Upper lobe of left lung (tissue), 6 donors: ENCODE measurements around the gene KMO. TPM values are rescaled to one million over a fixed set of nuclear protein-coding genes. Genes with fewer than 3 reads are reported as not detected.

Source experiments
- ATAC-seq, 2 donors: fragments of 200-7000 bp; cut with Tn5 transposase; one replicate each; pipeline ENCODE4 v1.9.1; 2022; ENCODE audit warnings: mild to moderate bottlenecking in 2 of 2, moderate library complexity in 2 of 2; ENCODE audit not compliant: low FRiP score in 2 of 2
- DNase-seq, 2 donors: peaks; one replicate each; pipeline ENCODE4 v3.0.0-alpha.2; 2019 to 2020
- H3K27ac ChIP-seq, 4 donors: fragments of 200-600 bp; sonication (generic); one replicate each; pipeline ENCODE4 v1.5.1; 2016 to 2019
- H3K27me3 ChIP-seq, 4 donors: fragments of 200-600 bp; sonication (generic); one replicate each; pipeline ENCODE4 v1.5.1; 2017 to 2019
- H3K36me3 ChIP-seq, 4 donors: fragments of 200-600 bp; sonication (generic); one replicate each; pipeline ENCODE4 v1.5.1; 2016 to 2019
- H3K4me1 ChIP-seq, 4 donors: fragments of 200-600 bp; sonication (generic); one replicate each; pipeline ENCODE4 v1.5.1; 2018 to 2019
- H3K4me3 ChIP-seq, 4 donors: fragments of 200-600 bp; sonication (generic); one replicate each; pipeline ENCODE4 v1.5.1; 2017 to 2019; ENCODE audit warnings: mild to moderate bottlenecking in 2 of 4, moderate library complexity in 1 of 4
- H3K9me3 ChIP-seq, 4 donors: fragments of 200-600 bp; sonication (generic); one replicate each; pipeline ENCODE4 v1.5.1; 2018 to 2019
- EP300 ChIP-seq, 4 donors: sonication (generic); formaldehyde crosslinking; IDR thresholded peaks; one replicate each; pipeline ENCODE4 v1.5.1; 2017; ENCODE audit warnings: antibody characterized with exemption in 4 of 4, control low read depth in 2 of 4
- POLR2A ChIP-seq, 4 donors: fragments of 450-650 bp; IDR thresholded peaks; one replicate each; pipeline ENCODE4 v1.5.1; 2016 to 2017; ENCODE audit warnings: antibody characterized with exemption in 4 of 4, mild to moderate bottlenecking in 2 of 4
- POLR2AphosphoS5 ChIP-seq, 2 donors: sonication (generic); formaldehyde crosslinking; IDR thresholded peaks; one replicate each; pipeline ENCODE4 v1.5.1; 2017; ENCODE audit warnings: antibody characterized with exemption in 2 of 2
- WGBS, 2 donors: methylation state at CpG; one replicate each; pipeline ENCODE4 v1.1.5; 2017 to 2018; 5-methylcytosine and 5-hydroxymethylcytosine counted together
- total RNA-seq, 6 donors: library from RNA; depleted of rRNA in 4 of 6; stranded (reverse); fragments of >200 nt in 4 of 6; gene quantifications; one replicate each; pipeline versions ENCODE4 v1.1.0 to v1.2.1, GENCODE V29; 2016 to 2021
- TF ChIP-seq, protein P1 (sequence below), 6 experiments: fragments of 450-650 bp in 4 of 6; fragments of 200-600 bp in 2 of 6; sonication (generic) in 2 of 6; IDR thresholded peaks; one replicate each; pipeline ENCODE4 v1.5.1; 2016 to 2019; ENCODE audit warnings: antibody characterized with exemption in 6 of 6
- donor health status: DM: no; HTN: no; CAD: no; lungs with moderate emphysema.
- donor health status: DM: no; HTN: yes; CAD: no; lungs with severe emphysema.

KMO gene
- total RNA-seq, 6 donors from 2014 or later, result 5.5 to 19.9 (median 9.7) TPM

DNA sequence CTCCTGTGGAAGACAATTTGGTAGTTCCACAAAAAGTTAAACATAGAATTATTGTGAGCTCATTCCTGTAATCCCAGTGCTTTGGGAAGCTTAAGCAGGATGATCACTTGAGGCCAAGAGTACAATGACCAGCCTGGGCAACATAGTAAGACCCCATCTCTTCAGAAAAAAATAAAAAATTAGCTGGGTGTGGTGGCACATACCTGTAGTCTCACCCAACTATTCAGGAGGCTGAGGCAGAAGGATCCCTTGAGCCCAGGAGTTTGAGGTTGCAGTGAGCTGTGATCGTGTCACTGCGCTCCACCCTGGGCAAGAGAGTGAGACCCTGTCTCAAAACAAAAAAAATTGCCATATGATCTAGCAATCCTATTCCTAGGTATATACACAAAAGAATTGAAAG, 112.1 kb downstream of the KMO start:
- no peaks in the 10 kb centered on the region for H3K9me3 ChIP-seq
- TF ChIP-seq, protein P1, sequence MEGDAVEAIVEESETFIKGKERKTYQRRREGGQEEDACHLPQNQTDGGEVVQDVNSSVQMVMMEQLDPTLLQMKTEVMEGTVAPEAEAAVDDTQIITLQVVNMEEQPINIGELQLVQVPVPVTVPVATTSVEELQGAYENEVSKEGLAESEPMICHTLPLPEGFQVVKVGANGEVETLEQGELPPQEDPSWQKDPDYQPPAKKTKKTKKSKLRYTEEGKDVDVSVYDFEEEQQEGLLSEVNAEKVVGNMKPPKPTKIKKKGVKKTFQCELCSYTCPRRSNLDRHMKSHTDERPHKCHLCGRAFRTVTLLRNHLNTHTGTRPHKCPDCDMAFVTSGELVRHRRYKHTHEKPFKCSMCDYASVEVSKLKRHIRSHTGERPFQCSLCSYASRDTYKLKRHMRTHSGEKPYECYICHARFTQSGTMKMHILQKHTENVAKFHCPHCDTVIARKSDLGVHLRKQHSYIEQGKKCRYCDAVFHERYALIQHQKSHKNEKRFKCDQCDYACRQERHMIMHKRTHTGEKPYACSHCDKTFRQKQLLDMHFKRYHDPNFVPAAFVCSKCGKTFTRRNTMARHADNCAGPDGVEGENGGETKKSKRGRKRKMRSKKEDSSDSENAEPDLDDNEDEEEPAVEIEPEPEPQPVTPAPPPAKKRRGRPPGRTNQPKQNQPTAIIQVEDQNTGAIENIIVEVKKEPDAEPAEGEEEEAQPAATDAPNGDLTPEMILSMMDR (IDR thresholded peaks at IDR 0.05), result no peak
- TF ChIP-seq EP300 (IDR thresholded peaks at IDR 0.05) (no peak), POLR2A (IDR thresholded peaks at IDR 0.05) (no peak)
- peaks cover 5 to 8% (median 5%) of the 10 kb centered on the region in 4 donors for H3K4me1 ChIP-seq
- 92 to 96% methylated on average over 2 of the region's 2 CpGs for WGBS, 2 donors
- H3K36me3 ChIP-seq, result no peaks in the 10 kb centered on the region
- no peak for ATAC-seq
- no peaks in the 10 kb centered on the region for H3K27me3 ChIP-seq
- no peak overlapping the region for H3K27ac ChIP-seq
- no peak overlapping the region for H3K4me3 ChIP-seq
- DNase-seq, result no peak

DNA sequence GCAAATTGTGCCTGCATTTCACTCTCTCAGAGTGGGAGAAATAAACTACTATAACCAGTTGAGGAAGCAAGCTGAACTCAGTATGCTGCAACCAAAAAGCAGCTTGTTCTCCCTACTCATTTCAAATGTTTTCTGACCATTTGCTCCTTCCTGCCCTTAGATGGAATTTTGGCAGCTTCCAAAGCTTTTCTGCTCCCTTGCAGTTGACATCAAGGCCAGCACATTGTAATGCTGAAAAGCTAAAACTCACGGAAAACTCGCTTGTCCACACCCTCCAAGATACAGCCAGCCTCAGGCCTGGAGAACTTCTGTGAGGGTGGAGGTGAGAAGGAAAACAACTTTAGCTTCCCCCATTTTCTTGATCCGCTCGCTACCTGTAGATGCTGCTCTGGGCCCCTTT, 113.0 kb downstream of the KMO start:
- no peak overlapping the region for H3K27ac ChIP-seq
- peaks cover 5 to 7% (median 5%) of the 10 kb centered on the region in 4 donors for H3K4me1 ChIP-seq
- no peaks in the 10 kb centered on the region for H3K27me3 ChIP-seq
- H3K4me3 ChIP-seq, result no peak overlapping the region
- TF ChIP-seq, protein P1 (IDR thresholded peaks at IDR 0.05), result no peak
- TF ChIP-seq POLR2AphosphoS5 (IDR thresholded peaks at IDR 0.05), result no peak
- TF ChIP-seq EP300 (IDR thresholded peaks at IDR 0.05), result no peak
- no peak for TF ChIP-seq POLR2A (IDR thresholded peaks at IDR 0.05)
- ATAC-seq, result no peak
- WGBS, 2 donors, result 74 to 86% methylated on average over 4 of the region's 4 CpGs
- H3K36me3 ChIP-seq, result no peaks in the 10 kb centered on the region
- DNase-seq, result no peak
- no peaks in the 10 kb centered on the region for H3K9me3 ChIP-seq

Other genes with a start within 250 kb of the KMO start
- under 1 TPM in 1 of 6 donors, not detected in 5; 0.15 TPM for gene RGS7, start 175.2 kb upstream of the KMO start, total RNA-seq
- gene FH, start 12.6 kb upstream of the KMO start, total RNA-seq, result 10 to 100 TPM; 13.0 to 46.7 (median 37.6) TPM
- 10 to 100 TPM in 3 of 6 donors, 1 to 10 TPM in 3; 5.2 to 15.5 (median 11.8) TPM for gene CHML, start 108.0 kb downstream of the KMO start, total RNA-seq
- gene OPN3, start 108.0 kb downstream of the KMO start, total RNA-seq, result 10 to 100 TPM; 11.5 to 63.4 (median 30.2) TPM
- gene WDR64, start 119.9 kb downstream of the KMO start, total RNA-seq, result under 1 TPM in 1 of 6 donors, not detected in 5; 0.20 TPM